ENCODE results near the gene MROH8.
"Not testable (repeated sequence)": the region's sequence is repeated elsewhere in the genome, so short reads cannot be mapped to it uniquely, and the experiment has no call there.

The MROH8 gene

DNA sequence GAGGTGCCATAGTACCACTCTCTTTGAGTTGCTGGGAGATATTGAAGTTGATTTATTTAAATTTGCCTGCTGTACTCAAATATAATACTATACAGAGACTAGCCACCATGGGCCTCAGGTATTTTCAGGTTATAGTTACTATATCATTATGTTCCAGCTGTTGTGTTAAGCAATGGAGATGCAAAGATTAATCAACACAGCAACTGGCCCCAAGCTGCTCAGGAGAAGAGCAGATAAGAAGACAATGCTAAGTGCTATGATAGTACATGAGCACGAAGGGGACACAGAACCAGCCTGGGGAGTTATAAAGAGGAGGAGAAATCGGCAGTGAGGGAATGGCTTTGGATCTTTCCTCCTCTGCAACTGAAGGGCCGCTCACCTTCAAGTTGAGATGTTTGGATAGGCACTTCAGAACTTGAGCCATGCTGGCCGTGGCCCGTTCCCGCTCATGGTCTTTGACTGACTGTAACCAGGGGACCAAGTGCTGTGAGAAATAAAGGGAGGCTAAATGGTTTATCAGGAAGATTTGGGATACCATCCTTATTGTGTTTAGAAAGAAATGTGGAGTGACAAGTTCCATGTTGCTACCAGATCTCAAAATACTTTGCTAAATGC, 24.6 kb downstream of the MROH8 start:
- no peak for DNase-seq (ENCODE audit: low spot score)

DNA sequence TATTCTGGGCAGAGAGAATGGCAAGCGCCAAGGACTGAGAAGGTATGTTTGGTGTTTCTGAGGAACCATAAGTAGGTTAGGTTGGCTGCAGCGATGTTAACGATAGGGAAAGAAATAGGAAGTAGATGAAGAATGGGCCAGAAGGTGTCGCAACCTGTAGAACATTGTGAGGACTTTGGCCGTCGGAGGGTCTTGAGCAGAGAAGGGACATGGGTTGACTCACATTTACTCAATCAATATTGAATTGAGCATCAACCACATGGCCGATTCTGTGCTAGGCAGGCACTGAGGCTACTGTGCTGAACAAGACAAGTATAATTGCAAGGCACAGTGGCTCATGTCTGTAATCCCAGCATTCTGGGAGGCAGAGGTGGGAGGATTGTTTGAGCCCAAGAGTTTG, 27.1 kb downstream of the MROH8 start:
- no peak for DNase-seq (ENCODE audit: low spot score)

DNA sequence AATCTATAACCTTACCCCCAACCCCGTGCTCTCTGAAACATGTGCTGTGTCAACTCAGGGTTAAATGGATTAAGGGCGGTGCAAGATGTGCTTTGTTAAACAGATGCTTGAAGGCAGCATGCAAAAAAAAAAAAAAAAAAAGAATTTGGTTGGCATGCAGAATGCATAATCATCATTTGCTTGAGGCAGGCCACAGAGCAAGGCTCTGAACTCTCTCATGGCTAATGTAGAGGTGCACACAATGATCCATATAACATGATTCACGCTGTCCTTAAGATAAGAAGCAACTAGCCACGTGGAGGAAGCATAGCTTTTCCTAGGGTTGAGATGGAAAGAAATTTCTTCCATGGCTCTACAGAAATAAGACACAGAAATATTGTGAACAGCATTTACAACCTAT, 27.8 kb downstream of the MROH8 start:
- no peak for DNase-seq (ENCODE audit: low spot score)

DNA sequence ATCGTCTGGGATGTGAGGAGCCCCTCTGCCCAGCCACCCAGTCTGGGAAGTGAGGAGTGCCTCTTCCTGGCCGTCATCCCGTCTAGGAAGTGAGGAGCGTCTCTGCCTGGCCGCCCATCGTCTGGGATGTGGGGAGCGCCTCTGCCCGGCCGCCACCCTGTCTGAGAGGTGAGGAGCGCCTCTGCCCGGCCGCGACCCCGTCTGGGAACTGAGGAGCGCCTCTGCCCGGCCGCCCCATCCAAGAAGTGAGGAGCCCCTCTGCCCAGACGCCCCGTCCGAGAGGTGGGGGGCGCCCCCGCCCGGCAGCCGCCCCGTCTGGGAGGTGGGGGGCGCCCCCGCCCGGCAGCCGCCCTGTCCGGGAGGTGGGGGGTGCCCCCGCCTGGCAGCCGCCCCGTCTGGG, 28.5 kb downstream of the MROH8 start:
- not testable (repeated sequence) for DNase-seq (ENCODE audit: low spot score)

DNA sequence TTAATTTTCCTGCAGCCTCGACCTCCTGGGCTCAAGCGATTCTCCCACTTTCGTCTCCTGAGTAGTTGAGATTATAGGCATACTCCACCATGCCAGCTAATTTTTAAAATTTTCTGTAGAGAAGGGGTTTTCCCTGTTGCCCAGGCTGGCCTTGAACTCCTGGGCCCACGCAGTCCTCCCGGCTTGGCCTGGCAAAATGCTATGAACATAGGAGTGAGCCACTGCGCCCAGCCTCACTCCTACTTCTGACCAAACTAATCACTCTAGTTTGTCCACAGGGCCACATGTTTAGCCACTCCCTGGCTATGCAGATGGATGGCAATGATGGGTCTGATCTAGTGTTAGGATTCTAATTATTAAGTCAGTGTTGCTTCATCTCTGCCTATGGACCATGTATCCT, 32.1 kb downstream of the MROH8 start:
- no peak for DNase-seq (ENCODE audit: low spot score)

DNA sequence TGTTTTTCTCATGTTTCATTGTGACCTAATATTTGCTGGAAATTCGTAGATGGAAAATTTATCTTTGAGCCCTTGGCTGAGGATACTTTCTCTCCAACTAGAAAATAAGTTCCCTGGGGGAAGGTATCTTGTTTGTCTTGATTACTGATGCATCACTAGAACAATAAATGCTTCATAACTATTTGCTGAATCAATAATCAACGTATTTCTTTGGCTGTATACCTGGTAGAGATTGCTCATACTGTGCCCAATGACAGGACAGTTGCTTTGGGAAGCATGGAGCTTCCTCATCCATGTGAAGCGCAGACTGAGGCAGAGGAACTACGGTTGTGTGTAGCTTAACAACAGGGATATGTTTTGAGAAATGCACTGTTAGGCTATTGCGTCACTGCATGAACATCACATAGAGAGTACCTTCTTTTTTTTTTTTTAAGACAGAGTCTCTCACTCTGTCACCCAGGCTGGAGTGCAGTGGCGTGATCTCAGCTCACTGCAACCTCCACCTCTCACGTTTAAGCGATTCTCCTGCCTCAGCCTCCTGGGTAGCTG, 34.4 kb downstream of the MROH8 start:
- DNase-seq (ENCODE audit: low spot score): no peak

DNA sequence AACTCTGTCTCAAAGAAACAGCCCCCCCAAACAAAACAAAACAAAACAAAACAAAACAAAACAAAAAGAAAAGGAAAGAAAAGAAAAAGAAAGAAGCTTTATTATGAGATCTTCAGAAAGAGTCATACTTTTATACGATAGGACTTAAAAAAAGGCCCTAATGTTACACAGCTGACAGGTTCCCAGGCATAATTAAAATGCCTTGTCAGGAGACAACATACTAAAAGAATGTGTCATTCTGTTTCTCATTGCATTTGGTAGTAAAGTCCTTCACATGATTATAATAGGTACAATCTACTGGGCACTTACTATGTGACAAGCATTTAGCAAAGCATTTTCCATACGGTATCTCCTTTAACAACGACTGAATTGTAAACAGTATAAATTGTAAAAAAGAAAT, 36.6 kb downstream of the MROH8 start:
- peak; percentile 26 for DNase-seq (ENCODE audit: low spot score)

DNA sequence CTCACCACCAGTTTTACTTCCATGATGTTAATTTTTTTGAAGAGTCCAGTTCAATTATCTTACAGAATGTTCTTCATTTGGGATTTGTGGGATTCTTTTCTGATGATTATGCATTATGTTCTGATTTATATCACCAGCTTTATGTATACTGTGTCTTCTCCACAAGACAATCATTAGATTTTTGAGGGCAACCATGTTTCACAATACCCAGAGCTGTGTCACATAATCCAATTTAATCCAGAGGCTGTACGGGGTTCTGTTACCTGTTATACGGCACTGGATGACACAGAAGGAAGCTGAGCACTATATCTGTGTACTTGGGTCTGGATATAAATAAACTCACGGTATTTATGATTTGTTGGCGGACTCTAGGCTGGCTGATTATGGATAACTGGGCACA, 41.8 kb downstream of the MROH8 start:
- DNase-seq (ENCODE audit: low spot score): no peak

DNA sequence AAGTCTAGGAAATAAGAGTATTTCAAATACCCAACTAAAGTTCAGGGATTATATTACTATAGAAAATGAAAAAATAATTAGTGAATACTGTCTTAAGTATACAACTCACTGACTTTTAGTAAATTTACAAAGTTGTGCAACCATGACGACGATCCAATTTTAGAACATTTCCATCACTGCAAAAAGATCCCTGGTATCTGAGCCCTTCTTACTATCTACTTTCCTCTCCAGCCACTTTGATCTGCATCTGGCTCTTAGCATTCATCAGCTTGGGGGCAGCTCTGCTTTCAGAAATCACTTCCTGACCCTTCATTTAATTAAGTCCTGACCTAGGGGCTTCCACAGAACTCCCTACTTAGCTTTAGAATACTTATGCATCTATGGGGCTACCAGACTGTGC, 45.4 kb downstream of the MROH8 start:
- DNase-seq (ENCODE audit: low spot score): no peak

DNA sequence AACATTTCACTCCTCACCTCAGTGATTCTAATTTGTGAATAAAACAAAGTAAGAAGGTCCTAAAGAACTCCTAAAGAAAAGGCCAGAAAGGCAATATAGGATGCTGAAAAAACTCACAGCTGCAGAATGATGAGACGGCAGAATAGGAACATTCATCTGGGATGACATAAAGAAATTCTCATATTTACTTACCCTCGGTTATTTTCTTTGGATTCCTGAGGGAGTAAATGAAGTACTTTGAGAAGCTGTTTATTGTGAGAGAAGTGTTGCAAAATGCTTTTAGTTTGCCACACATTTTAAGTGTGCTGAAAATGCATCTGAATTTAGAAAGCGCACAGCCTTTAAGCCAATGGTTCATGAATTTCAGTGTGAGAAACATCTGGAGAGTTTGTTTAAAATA, 47.9 kb downstream of the MROH8 start:
- DNase-seq (ENCODE audit: low spot score): no peak

DNA sequence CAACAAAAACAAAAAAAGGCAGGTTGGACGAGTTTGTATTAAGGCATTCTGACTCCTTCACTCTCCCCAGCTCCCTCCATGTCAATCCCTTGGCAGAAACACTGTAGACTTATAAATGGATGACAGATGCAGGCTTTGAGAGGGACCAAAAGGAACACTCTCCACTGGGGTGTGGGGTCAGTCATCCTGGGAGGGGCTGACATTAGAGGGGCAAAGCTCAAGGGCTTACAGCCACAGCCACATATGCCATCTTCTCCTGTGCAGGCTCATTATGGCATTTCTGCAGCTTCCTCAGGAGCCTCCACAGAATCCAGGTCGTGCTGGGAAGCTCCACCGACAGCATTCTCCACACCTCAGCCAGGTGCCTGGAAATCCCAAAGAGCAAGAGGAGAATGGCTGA, 50.5 kb downstream of the MROH8 start:
- no peak for DNase-seq (ENCODE audit: low spot score)

DNA sequence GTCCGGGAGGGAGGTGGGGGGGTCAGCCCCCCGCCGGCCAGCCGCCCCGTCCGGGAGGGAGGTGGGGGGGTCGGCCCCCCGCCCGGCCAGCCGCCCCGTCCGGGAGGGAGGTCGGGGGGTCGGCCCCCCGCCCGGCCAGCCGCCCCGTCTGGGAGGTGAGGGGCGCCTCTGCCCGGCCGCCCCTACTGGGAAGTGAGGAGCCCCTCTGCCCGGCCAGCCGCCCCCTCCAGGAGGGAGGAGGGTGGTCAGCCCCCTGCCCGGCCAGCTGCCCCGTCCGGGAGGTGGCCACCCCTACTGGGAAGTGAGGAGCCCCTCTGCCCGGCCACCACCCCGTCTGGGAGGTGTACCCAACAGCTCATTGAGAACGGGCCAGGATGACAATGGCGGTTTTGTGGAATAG, 53.1 kb downstream of the MROH8 start:
- not testable (repeated sequence) for DNase-seq (ENCODE audit: low spot score)

DNA sequence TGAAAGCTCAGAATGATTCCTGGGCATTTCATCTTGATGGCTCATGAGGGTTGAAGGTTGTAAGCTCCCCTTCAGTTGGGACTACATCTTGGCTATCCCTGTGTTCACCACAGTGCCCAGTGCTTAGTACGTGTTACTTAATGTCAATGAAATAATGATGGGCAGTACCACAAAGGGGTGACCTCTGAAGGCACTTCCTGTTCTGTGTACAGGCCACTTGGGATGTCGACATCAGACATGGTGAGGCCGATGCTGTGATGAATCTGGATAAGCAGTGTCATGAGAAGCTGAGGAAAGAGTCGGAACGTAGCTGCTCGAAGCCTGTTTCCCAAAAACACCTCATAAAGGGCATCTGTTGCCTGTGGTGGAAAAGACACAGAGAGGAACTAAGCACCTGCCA, 55.9 kb downstream of the MROH8 start:
- DNase-seq (ENCODE audit: low spot score): no peak

DNA sequence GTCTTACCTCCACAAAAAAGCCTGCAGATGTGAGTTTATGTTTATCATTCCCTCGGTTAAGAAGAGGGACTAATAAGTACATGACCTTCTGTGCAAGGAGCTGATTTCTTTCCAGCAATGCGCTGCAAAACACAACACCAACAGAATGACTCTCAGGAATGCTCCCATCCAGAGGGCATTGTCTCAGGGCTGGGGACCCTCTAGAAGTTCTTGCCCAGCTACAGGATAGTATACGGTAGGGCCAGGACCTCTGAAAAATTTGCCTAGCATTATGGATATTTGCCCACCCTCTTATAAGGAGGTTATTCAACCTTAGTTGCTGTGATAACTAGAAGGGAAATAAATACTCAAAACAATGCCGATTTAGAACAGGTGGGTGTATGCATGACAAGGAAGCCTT, 58.9 kb downstream of the MROH8 start:
- DNase-seq (ENCODE audit: low spot score): no peak

DNA sequence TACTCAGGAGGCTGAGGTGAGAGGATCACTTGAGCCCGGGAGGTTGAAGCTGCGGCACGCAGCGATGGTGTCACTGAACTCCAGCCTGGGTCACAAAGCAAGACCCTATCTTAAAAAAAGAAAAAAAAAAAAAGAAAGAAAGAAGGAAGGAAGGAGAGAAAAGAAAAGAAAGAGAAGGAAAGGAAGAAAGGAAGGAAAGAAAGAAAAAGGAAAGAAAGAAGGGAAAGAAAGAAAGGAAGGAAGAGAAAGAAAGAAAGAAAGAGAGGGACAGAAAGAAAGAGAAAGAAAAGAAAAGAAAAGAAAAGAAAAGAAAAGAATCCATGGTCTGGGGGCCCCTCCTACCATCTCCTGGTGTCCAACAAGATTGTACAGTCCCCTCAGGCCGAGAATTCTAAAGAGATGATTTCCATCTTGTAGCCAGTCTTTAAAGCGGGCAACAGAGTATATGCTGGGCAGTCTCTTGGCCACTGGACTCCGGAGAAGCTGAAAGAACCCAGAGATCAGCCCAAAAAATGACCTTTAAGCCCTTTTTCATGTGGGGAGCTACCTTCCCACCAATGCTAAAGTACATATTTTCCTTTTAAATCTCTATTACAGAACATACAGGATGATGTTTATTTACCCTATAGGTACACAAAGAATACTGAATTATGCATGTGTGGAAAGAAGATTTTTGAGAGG, 59.9 kb downstream of the MROH8 start:
- DNase-seq (ENCODE audit: low spot score): no peak

DNA sequence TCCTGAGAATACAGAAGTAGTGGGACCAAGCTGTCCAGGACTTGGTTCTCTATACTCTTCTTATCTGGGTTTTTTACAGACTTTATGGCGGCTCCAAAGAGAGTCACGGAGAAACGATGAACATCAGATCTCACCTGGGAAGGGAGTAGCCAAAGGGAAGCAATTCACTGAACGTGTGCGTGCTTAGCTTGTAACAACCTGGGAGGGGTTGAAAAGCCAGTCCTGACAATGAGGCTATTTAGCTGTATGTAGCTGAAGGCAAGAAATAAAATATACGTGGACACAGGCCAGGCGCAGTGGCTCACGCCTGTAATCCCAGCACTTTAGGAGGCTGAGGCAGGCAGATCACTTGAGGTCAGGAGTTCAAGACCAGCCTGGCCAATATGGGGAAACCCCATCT, 65.3 kb downstream of the MROH8 start:
- no peak for DNase-seq (ENCODE audit: low spot score)

DNA sequence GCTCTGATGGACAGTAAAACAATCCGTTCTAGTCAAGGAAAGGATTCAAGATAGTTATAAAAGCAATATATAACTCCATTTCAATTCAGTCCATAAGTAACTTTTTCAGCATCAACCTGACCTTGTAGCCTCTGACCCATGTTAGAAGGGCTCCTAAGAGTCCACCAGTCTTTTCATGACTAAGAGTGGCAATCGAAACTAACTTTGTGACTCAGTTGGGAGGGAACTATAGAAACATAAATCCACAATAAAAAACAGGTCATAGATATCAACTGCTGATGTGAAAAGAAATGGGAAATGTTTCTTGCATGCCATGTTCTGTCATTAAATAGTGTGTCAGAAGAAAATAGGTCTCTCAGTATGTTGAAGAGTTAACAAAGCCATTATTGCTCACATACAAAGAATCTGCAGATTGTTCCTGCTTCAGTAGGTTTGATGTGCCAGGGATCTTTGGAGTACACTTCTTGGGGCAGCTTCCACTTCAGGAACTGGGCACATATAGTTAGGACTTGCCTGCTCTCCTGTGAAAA, 67.4 kb downstream of the MROH8 start:
- no peak for DNase-seq (ENCODE audit: low spot score)

DNA sequence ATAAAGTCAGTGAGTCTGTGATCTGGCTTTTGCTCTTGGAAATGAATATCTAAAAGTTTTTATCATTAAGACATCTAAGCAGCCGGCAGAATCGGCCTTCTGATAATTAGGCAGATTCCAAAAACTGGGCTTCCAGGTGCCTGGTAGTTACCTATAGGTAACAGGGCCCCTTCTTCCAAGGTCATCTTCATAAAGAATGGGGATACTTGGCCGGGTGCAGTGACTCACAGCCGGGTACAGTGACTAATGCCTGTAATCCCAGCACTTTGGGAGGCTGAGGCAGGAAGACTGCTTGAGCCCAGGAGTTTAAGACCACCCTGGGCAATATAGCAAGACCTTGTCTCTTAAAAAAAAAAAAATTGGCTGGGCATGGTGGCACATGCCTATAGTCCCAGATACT, 70.7 kb downstream of the MROH8 start:
- no peak for DNase-seq (ENCODE audit: low spot score)

DNA sequence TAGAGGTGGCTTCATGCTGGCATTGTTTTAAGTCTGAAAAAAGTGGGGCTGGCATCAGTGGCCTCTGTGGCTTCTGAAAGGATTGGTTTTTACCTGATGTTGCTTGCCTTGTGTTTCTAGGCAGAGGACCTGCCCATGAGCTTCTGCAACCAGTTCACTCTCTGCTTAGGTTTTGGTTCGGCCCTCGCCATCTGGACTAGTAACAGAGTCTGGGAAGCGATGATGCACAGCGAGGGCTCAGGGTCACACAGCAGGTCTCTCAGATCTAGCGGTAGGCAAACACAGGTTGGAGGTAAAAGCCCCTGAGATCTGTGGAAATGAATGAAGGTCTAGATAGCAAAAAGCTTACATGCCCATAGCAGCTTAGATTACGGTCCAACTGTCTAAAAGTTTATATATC, 76.8 kb downstream of the MROH8 start:
- DNase-seq (ENCODE audit: low spot score): no peak

DNA sequence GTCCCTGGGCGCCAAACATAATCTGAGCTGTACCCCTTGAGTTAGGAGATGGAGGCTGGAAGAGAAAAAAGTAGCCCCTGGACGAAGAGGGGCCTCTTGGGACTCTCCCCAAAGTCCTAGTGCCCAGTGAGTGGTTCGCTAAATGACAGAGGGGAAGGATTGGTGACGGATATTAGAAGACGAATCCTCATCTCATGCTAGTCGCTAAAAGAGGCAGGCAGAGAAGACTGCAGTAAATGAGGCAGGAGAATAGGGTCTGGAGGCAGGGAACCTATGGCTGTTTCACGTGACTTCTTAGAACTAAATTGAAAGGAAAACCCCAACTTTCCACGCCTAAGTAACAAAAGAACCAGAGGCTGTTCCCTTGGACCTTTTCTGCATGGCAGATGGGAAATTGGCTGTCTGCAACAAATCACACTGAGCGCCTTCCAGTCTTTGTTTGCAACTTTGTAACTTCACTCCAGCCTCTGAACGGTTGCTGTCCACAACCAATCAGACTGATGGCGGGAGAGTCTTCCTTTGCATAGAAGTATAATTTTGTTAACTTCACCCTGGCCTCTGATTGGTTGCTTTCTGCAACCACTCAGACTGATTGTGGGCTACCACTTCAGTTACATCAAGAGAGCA, 82.8 kb downstream of the MROH8 start:
- no peak for DNase-seq (ENCODE audit: low spot score)

DNA sequence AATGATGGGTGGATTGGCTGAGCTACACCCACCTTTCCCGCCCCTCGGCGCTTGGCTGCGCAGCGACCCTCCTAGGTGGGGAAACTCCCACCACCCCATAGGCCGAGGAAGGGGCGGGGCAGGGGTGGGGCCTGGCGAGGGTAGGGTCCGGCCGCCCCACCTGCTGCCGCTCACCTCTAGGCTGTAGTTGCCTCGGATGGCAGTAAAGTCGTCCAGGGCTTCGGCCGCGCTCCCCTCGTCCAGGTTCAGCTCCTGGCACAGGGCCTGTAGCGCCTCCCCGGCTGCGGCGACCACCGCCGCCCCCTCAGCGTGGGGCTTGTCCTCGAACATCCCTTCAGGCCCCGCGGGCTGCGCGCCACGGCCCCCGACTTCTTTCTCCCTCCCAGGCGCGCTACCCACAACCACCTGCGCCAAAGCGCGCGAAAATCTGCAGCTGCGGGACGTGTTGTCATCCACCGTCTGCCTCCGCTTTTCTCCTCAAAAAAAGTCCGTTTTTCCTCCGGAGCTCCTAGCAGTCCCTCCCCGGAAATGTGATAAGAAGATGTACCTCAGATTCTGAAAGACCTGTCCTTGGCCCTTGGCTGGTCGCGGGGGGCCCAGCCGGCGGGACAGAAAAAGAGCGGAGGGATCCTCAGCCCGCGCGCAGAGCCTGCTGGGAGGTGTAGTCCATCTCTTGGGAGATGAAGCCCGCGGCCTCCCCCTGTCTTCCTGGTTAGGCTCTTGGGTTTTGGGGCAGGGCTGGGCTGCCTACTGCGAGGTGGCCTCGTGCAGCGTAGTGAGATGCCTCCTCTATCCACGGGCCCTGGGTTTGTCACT, 83.5 kb downstream of the MROH8 start, which contains the start of gene RBL1:
RBL1 (minus strand) TSS at position 399 of the 816 bp plus-strand sequence; CDS start at position 330, 69 bp downstream.
- peak; percentile 93 for DNase-seq (ENCODE audit: low spot score)

DNA sequence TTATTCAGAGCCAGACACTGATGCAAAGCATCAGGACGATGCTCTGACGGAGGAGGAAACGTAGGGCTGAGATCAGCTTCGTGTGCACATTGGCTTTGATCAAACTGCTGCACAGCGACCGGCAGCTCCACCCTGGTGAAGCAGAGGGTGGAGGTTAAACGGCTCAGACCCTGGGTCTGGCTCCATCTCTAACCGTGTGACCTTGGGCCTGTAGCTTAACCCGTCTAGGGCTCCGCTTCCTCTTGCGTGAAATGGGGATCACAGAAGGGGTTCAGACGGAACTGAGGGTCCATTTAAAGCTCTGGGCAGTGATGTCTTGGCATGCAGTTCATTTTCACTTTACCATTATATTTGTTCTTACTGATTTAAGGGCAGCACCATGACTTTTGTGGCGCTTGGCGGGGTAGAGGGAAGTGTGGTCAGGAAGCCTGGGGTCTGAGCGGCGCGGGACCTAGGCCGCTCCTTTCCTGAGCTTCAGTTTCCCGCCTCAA, 84.2 kb downstream of the MROH8 start:
- DNase-seq (ENCODE audit: low spot score): peak; percentile 49

Data from SW480 (cell line).